Lower leg skin (tissue), 3 donors: Measurements from ENCODE around the gene TMEM190.

Experiments
- POLR2A ChIP-seq, 2 donors: fragments of 450-650 bp; IDR thresholded peaks; one replicate each; pipeline ENCODE4 v1.6.1; 2016 to 2017; ENCODE audit warnings: antibody characterized with exemption in 2 of 2, mild to moderate bottlenecking in 1 of 2, moderate library complexity in 1 of 2
- TF ChIP-seq, protein P1 (sequence below), 3 donors: fragments of 450-650 bp; IDR thresholded peaks; one replicate each; pipeline ENCODE4 v1.5.1; 2016; ENCODE audit warnings: antibody characterized with exemption in 3 of 3, mild to moderate bottlenecking in 3 of 3, moderate library complexity in 2 of 3

DNA sequence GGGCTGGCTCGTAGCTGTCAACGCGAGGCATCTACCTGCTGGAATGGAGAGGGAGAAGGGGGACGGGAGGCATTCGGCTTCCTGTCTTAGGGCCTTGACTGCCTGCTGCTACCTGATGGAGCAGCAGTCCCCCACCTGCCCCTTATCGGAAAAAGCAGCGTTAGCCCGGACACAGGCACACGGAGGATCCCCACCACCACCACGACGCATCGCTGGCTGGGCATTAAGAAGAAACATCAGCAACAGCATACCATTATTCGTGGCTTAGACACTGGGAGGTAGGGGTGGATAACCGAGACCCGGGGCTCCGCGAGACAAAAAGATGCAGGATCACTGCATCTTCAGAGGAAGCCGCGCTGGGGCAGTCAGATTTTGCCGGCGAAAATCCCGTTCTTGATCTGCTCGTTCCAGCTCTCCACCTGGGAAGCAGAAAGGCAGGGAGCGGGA, 23.2 kb upstream of the TMEM190 start:
- TF ChIP-seq, protein P1, sequence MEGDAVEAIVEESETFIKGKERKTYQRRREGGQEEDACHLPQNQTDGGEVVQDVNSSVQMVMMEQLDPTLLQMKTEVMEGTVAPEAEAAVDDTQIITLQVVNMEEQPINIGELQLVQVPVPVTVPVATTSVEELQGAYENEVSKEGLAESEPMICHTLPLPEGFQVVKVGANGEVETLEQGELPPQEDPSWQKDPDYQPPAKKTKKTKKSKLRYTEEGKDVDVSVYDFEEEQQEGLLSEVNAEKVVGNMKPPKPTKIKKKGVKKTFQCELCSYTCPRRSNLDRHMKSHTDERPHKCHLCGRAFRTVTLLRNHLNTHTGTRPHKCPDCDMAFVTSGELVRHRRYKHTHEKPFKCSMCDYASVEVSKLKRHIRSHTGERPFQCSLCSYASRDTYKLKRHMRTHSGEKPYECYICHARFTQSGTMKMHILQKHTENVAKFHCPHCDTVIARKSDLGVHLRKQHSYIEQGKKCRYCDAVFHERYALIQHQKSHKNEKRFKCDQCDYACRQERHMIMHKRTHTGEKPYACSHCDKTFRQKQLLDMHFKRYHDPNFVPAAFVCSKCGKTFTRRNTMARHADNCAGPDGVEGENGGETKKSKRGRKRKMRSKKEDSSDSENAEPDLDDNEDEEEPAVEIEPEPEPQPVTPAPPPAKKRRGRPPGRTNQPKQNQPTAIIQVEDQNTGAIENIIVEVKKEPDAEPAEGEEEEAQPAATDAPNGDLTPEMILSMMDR (IDR thresholded peaks at IDR 0.05) = no peak
- no peak for TF ChIP-seq POLR2A (IDR thresholded peaks at IDR 0.05)
